GM12875 (cell line): ENCODE measurements around the gene MBOAT1.
A peak's percentile ranks its signal among the peaks of the same experiment; 100 is the strongest.

Experiments used
- H3K4me3 ChIP-seq: one replicate; pipeline ENCODE4 v1.5.1; 2011; ENCODE audit warnings: low read depth, low read length, control low read depth
- CTCF ChIP-seq: IDR thresholded peaks from 2 replicates; pipeline ENCODE4 v1.5.1; 2011; ENCODE audit warnings: low read depth, mild to moderate bottlenecking, control low read depth, inconsistent platforms, low read length, moderate library complexity, borderline replicate concordance; ENCODE audit not compliant: insufficient read depth

The MBOAT1 gene

GRCh38 chr6:20102397-20103073 is 109.7 kb downstream of the MBOAT1 start:
- no peak overlapping the region for H3K4me3 ChIP-seq
- TF ChIP-seq CTCF: no peak

GRCh38 chr6:20099156-20099555 is 113.1 kb downstream of the MBOAT1 start:
- TF ChIP-seq CTCF: no peak
- H3K4me3 ChIP-seq: no peak overlapping the region

GRCh38 chr6:20098267-20098876 is 113.9 kb downstream of the MBOAT1 start:
- TF ChIP-seq CTCF: no peak
- no peak overlapping the region for H3K4me3 ChIP-seq

GRCh38 chr6:20096536-20096935 is 115.7 kb downstream of the MBOAT1 start:
- no peak for TF ChIP-seq CTCF
- no peak overlapping the region for H3K4me3 ChIP-seq

GRCh38 chr6:20095436-20095835 is 116.8 kb downstream of the MBOAT1 start:
- H3K4me3 ChIP-seq: no peak overlapping the region
- TF ChIP-seq CTCF: no peak

- TF ChIP-seq CTCF: peak; percentile 42; the same call in 1 of the 2 replicates
- no peak overlapping the region for H3K4me3 ChIP-seq
These were observed 120.2 kb downstream of the MBOAT1 start for GRCh38 chr6:20092071-20092566.

- TF ChIP-seq CTCF: no peak
- H3K4me3 ChIP-seq: no peak overlapping the region
These were observed 125.3 kb downstream of the MBOAT1 start for GRCh38 chr6:20086992-20087391.
